Measurements from ENCODE around the gene LRRK2. TPM values are rescaled to one million over a fixed set of nuclear protein-coding genes. Genes with fewer than 3 reads are reported as not detected.

LRRK2 gene
- total RNA-seq, 1 experiment from 2014 or later = 0.26 TPM

- ChIA-PET POLR2A (ENCODE audit: unreplicated experiment) (no interaction called here), CTCF (no interaction called here)
- BruUV-seq (replicated peaks) = no TSS peak
- no peak overlapping the region for H3K27ac ChIP-seq
- no peaks in the 10 kb centered on the region for H3K79me2 ChIP-seq (ENCODE audit: low read depth)
- DNase-seq = no peak
- no peaks in the 10 kb centered on the region for H3K36me3 ChIP-seq (ENCODE audit: low read depth)
- no peaks in the 10 kb centered on the region for H3K27me3 ChIP-seq (ENCODE audit: insufficient read depth, low read depth)
- H4K20me1 ChIP-seq (ENCODE audit: insufficient read depth) = no peaks in the 10 kb centered on the region
- no peak overlapping the region for H2AFZ ChIP-seq
- H3K9me2 ChIP-seq (ENCODE audit: insufficient read depth) = no peaks in the 10 kb centered on the region; the same call in 1 of the 2 replicates
- intact Hi-C loops (cut with micrococcal nuclease; ENCODE audit: unreplicated experiment) = no loop called here
- no peak overlapping the region for H3K4me3 ChIP-seq
- no peaks in the 10 kb centered on the region for H3K9me3 ChIP-seq (ENCODE audit: insufficient read depth, low read depth)
- H3K4me2 ChIP-seq = no peak overlapping the region
- TF ChIP-seq CTCF (conservative IDR thresholded peaks at IDR 0.05) (no peak), EZH2 (IDR thresholded peaks at IDR 0.05; ENCODE audit: low read depth) (no peak)
- no peaks in the 10 kb centered on the region for H3K4me1 ChIP-seq (replicated peaks; ENCODE audit: insufficient read depth)
- H3F3A ChIP-seq (ENCODE audit: insufficient read depth, low read depth) = no peaks in the 10 kb centered on the region
Measured at GRCh38 chr12:40236357-40236850, 11.6 kb downstream of the LRRK2 start.

- ChIA-PET POLR2A (ENCODE audit: unreplicated experiment) (interaction anchor here (0.6 kb wide), 1 partner anchor 280 kb away, joined by 3 read pairs; no protein-coding TSS in a partner anchor), CTCF (no interaction called here)
- no peak for DNase-seq
- no peaks in the 10 kb centered on the region for H4K20me1 ChIP-seq (ENCODE audit: insufficient read depth)
- TF ChIP-seq CTCF (conservative IDR thresholded peaks at IDR 0.05) (no peak), EZH2 (IDR thresholded peaks at IDR 0.05; ENCODE audit: low read depth) (no peak)
- no TSS peak for BruUV-seq (replicated peaks)
- no peaks in the 10 kb centered on the region for H3F3A ChIP-seq (ENCODE audit: insufficient read depth, low read depth)
- no peak overlapping the region for H3K27ac ChIP-seq
- no peaks in the 10 kb centered on the region for H3K79me2 ChIP-seq (ENCODE audit: low read depth)
- H3K9me3 ChIP-seq (ENCODE audit: insufficient read depth, low read depth) = no peaks in the 10 kb centered on the region
- no peaks in the 10 kb centered on the region for H3K27me3 ChIP-seq (ENCODE audit: insufficient read depth, low read depth)
- intact Hi-C loops (cut with micrococcal nuclease; ENCODE audit: unreplicated experiment) = no loop called here
- H3K4me2 ChIP-seq = no peak overlapping the region
- H2AFZ ChIP-seq = no peak overlapping the region
- H3K36me3 ChIP-seq (ENCODE audit: low read depth) = no peaks in the 10 kb centered on the region
- H3K4me3 ChIP-seq = no peak overlapping the region
- H3K4me1 ChIP-seq (replicated peaks; ENCODE audit: insufficient read depth) = no peaks in the 10 kb centered on the region
- H3K9me2 ChIP-seq (ENCODE audit: insufficient read depth) = no peaks in the 10 kb centered on the region; the same call in 1 of the 2 replicates
Measured at GRCh38 chr12:40238266-40238902, 13.6 kb downstream of the LRRK2 start.

GRCh38 chr12:40238979-40239378 lies 14.2 kb downstream of the LRRK2 start:
- no peaks in the 10 kb centered on the region for H3K36me3 ChIP-seq (ENCODE audit: low read depth)
- no peak overlapping the region for H2AFZ ChIP-seq
- no peak overlapping the region for H3K4me2 ChIP-seq
- H4K20me1 ChIP-seq (ENCODE audit: insufficient read depth) = no peaks in the 10 kb centered on the region
- no peak for DNase-seq
- H3K9me2 ChIP-seq (ENCODE audit: insufficient read depth) = no peaks in the 10 kb centered on the region
- no peaks in the 10 kb centered on the region for H3K79me2 ChIP-seq (ENCODE audit: low read depth)
- TF ChIP-seq CTCF (conservative IDR thresholded peaks at IDR 0.05) (no peak), EZH2 (IDR thresholded peaks at IDR 0.05; ENCODE audit: low read depth) (no peak)
- no peak overlapping the region for H3K4me3 ChIP-seq
- CTCF ChIA-PET = no interaction called here
- no peaks in the 10 kb centered on the region for H3F3A ChIP-seq (ENCODE audit: insufficient read depth, low read depth)
- no peaks in the 10 kb centered on the region for H3K9me3 ChIP-seq (ENCODE audit: insufficient read depth, low read depth)
- no peaks in the 10 kb centered on the region for H3K4me1 ChIP-seq (replicated peaks; ENCODE audit: insufficient read depth)
- POLR2A ChIA-PET (ENCODE audit: unreplicated experiment) = no interaction called here
- intact Hi-C loops (cut with micrococcal nuclease; ENCODE audit: unreplicated experiment) = no loop called here
- H3K27me3 ChIP-seq (ENCODE audit: insufficient read depth, low read depth) = no peaks in the 10 kb centered on the region
- BruUV-seq (replicated peaks) = no TSS peak
- H3K27ac ChIP-seq = no peak overlapping the region
